GM23338 (cell line): Measurements from ENCODE around the gene SMYD3.

Experiments used
- CTCF ChIP-seq, 2 experiments: fragments of 200-600 bp in 1 of 2; sonication (generic) in 1 of 2; conservative IDR thresholded peaks; 2 replicates each; pipeline versions ENCODE4 v1.5.1 to v1.6.1; 2016 to 2017; ENCODE audit warnings: antibody characterized with exemption in 2 of 2, low read depth in 2 of 2, mild to moderate bottlenecking in 2 of 2, moderate library complexity in 1 of 2
- NANOG ChIP-seq: IDR thresholded peaks from 2 replicates; pipeline ENCODE4 v1.6.1; 2016; ENCODE audit warnings: antibody characterized with exemption, borderline replicate concordance
- TF ChIP-seq, protein P1 (sequence below): IDR thresholded peaks from one replicate; pipeline ENCODE4 v1.6.1; 2018; ENCODE audit warnings: antibody characterized with exemption; ENCODE audit not compliant: unreplicated experiment

DNA sequence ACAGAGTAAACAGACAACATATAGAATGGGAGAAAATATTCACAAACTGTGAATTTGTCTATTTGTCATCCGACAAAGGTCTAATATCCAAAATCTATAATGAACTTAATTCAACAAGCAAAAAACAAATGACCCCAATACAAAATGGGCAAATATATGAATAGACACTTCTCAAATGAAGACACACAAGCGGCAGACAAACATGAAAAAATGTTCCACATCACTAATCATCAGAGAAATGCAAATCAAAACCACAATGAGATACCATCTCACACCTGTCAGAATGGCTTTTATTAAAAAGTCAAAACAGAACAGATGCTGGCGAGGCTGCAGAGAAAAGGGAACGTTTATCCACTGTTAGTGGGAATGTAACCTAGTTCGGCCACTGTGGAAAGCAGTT lies 72.7 kb downstream of the SMYD3 start:
- TF ChIP-seq, protein P1, sequence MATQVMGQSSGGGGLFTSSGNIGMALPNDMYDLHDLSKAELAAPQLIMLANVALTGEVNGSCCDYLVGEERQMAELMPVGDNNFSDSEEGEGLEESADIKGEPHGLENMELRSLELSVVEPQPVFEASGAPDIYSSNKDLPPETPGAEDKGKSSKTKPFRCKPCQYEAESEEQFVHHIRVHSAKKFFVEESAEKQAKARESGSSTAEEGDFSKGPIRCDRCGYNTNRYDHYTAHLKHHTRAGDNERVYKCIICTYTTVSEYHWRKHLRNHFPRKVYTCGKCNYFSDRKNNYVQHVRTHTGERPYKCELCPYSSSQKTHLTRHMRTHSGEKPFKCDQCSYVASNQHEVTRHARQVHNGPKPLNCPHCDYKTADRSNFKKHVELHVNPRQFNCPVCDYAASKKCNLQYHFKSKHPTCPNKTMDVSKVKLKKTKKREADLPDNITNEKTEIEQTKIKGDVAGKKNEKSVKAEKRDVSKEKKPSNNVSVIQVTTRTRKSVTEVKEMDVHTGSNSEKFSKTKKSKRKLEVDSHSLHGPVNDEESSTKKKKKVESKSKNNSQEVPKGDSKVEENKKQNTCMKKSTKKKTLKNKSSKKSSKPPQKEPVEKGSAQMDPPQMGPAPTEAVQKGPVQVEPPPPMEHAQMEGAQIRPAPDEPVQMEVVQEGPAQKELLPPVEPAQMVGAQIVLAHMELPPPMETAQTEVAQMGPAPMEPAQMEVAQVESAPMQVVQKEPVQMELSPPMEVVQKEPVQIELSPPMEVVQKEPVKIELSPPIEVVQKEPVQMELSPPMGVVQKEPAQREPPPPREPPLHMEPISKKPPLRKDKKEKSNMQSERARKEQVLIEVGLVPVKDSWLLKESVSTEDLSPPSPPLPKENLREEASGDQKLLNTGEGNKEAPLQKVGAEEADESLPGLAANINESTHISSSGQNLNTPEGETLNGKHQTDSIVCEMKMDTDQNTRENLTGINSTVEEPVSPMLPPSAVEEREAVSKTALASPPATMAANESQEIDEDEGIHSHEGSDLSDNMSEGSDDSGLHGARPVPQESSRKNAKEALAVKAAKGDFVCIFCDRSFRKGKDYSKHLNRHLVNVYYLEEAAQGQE, result no peak
- no peak for TF ChIP-seq CTCF (conservative IDR thresholded peaks at IDR 0.05; ENCODE audit: low read depth in 2 of 2)
- no peak for TF ChIP-seq NANOG
